HEK293 (cell line): Measurements from ENCODE around the gene PNLIPRP1.

ENCODE experiments used
- CTCF ChIA-PET: fragments of 350-600 bp; formaldehyde crosslinking; extraction: SDS; loops from one replicate; lab custom pipeline; 2021; ENCODE audit warnings: antibody characterized with exemption; lab: Yijun Ruan, JAX
- POLR2A ChIA-PET: fragments of 300-600 bp; formaldehyde crosslinking; extraction: SDS; loops from one replicate; lab custom pipeline; 2020; ENCODE audit warnings: antibody characterized with exemption, inconsistent platforms; lab: Yijun Ruan, JAX
- H3K27ac ChIP-seq: fragments of 200-500 bp; sonication (Bioruptor generic); 2 replicates; pipeline ENCODE4 v1.5.1; 2014; ENCODE audit warnings: low read depth, low read length, control low read depth, inconsistent platforms; ENCODE audit errors: extremely low read depth
- H3K36me3 ChIP-seq, 2 experiments: fragments of 200-500 bp in 1 of 2; sonication (Bioruptor generic) in 1 of 2; 1 replicate in 1 of 2; 2 replicates in 1 of 2; pipeline ENCODE4 v1.5.1; 2014 to 2017; ENCODE audit warnings: inconsistent platforms in 2 of 2, low read length in 2 of 2; ENCODE audit not compliant: control insufficient read depth in 2 of 2, insufficient read depth in 1 of 2
- H3K4me1 ChIP-seq: fragments of 200-500 bp; sonication (Bioruptor generic); 2 replicates; pipeline ENCODE4 v1.5.1; 2014; ENCODE audit warnings: mild to moderate bottlenecking, low read length, inconsistent platforms; ENCODE audit not compliant: control insufficient read depth, insufficient read depth
- H3K4me3 ChIP-seq: 2 replicates; pipeline ENCODE4 v1.5.1; 2011; ENCODE audit warnings: low read depth, mild to moderate bottlenecking, control low read depth, low read length, moderate library complexity
- H3K9me3 ChIP-seq: fragments of 200-500 bp; sonication (Bioruptor generic); 2 replicates; pipeline ENCODE4 v1.5.1; 2014; ENCODE audit warnings: low read depth, low read length, inconsistent platforms; ENCODE audit not compliant: control insufficient read depth, insufficient read depth
- BCL11B ChIP-seq: fragments of 450-650 bp; formaldehyde crosslinking; IDR thresholded peaks from 2 replicates; pipeline ENCODE4 v1.5.1; 2016; ENCODE audit warnings: low read depth, missing biosample characterization, missing genetic modification characterization
- GLI2 ChIP-seq: fragments of 450-650 bp; formaldehyde crosslinking; IDR thresholded peaks from 2 replicates; pipeline ENCODE4; 2017; ENCODE audit warnings: missing biosample characterization, missing genetic modification characterization, low read depth, borderline replicate concordance
- KLF9 ChIP-seq: fragments of 450-650 bp; formaldehyde crosslinking; IDR thresholded peaks from 2 replicates; pipeline ENCODE4 v1.5.1; 2016; ENCODE audit warnings: missing biosample characterization, missing genetic modification characterization, low read depth
- PRDM1 ChIP-seq: fragments of 450-650 bp; formaldehyde crosslinking; IDR thresholded peaks from 2 replicates; pipeline ENCODE4; 2016; ENCODE audit warnings: missing biosample characterization, missing genetic modification characterization
- PRDM10 ChIP-seq: fragments of 450-650 bp; formaldehyde crosslinking; IDR thresholded peaks from 2 replicates; pipeline ENCODE4 v1.5.1; 2016; ENCODE audit warnings: missing biosample characterization, missing genetic modification characterization
- REST ChIP-seq: fragments of 450-650 bp; formaldehyde crosslinking; IDR thresholded peaks from 2 replicates; pipeline ENCODE4 v1.5.1; 2016; ENCODE audit warnings: missing biosample characterization, missing genetic modification characterization
- ZNF112 ChIP-seq: fragments of 450-650 bp; formaldehyde crosslinking; IDR thresholded peaks from 2 replicates; pipeline ENCODE4 v1.5.0; 2017; ENCODE audit warnings: missing biosample characterization, missing genetic modification characterization
- ZNF2 ChIP-seq: fragments of 450-650 bp; formaldehyde crosslinking; IDR thresholded peaks from 2 replicates; pipeline ENCODE4 v1.5.1; 2016; ENCODE audit warnings: missing biosample characterization, missing genetic modification characterization
- ZNF202 ChIP-seq: fragments of 450-650 bp; formaldehyde crosslinking; IDR thresholded peaks from 2 replicates; pipeline ENCODE4 v1.5.1; 2016; ENCODE audit warnings: missing biosample characterization, missing genetic modification characterization, borderline replicate concordance
- ZNF366 ChIP-seq: fragments of 450-650 bp; formaldehyde crosslinking; conservative IDR thresholded peaks from 2 replicates; pipeline ENCODE4 v1.5.1; 2016; ENCODE audit warnings: missing biosample characterization, missing genetic modification characterization
- ZNF398 ChIP-seq: fragments of 450-650 bp; formaldehyde crosslinking; IDR thresholded peaks from 2 replicates; pipeline ENCODE4 v1.5.1; 2017; ENCODE audit warnings: missing biosample characterization, missing genetic modification characterization
- ZNF501 ChIP-seq: fragments of 450-650 bp; formaldehyde crosslinking; IDR thresholded peaks from 2 replicates; pipeline ENCODE4 v1.5.1; 2016; ENCODE audit warnings: missing biosample characterization, missing genetic modification characterization
- ZNF529 ChIP-seq: fragments of 450-650 bp; formaldehyde crosslinking; IDR thresholded peaks from 2 replicates; pipeline ENCODE4 v1.5.1; 2017; ENCODE audit warnings: missing genetic modification characterization, missing biosample characterization; ENCODE audit not compliant: insufficient replicate concordance
- ZNF530 ChIP-seq: fragments of 450-650 bp; formaldehyde crosslinking; IDR thresholded peaks from 2 replicates; pipeline ENCODE4 v1.5.1; 2016; ENCODE audit warnings: low read depth, missing biosample characterization, missing genetic modification characterization
- ZNF549 ChIP-seq: fragments of 450-650 bp; IDR thresholded peaks from 2 replicates; pipeline ENCODE4 v1.5.1; 2018; ENCODE audit warnings: missing biosample characterization, missing genetic modification characterization, mild to moderate bottlenecking, inconsistent platforms, moderate library complexity
- ZNF580 ChIP-seq: fragments of 450-650 bp; formaldehyde crosslinking; IDR thresholded peaks from 2 replicates; pipeline ENCODE4 v1.5.1; 2016; ENCODE audit warnings: missing biosample characterization, missing genetic modification characterization
- ZNF658 ChIP-seq: fragments of 450-650 bp; formaldehyde crosslinking; IDR thresholded peaks from 2 replicates; pipeline ENCODE4; 2016; ENCODE audit warnings: missing biosample characterization, missing genetic modification characterization
- ZSCAN30 ChIP-seq: fragments of 450-650 bp; IDR thresholded peaks from 2 replicates; pipeline ENCODE4 v1.5.1; 2018; ENCODE audit warnings: missing biosample characterization, mild to moderate bottlenecking, missing genetic modification characterization, moderate library complexity
- ZXDB ChIP-seq: fragments of 450-650 bp; formaldehyde crosslinking; IDR thresholded peaks from 2 replicates; pipeline ENCODE4 v1.5.1; 2016; ENCODE audit warnings: missing biosample characterization, missing genetic modification characterization

The PNLIPRP1 gene

DNA sequence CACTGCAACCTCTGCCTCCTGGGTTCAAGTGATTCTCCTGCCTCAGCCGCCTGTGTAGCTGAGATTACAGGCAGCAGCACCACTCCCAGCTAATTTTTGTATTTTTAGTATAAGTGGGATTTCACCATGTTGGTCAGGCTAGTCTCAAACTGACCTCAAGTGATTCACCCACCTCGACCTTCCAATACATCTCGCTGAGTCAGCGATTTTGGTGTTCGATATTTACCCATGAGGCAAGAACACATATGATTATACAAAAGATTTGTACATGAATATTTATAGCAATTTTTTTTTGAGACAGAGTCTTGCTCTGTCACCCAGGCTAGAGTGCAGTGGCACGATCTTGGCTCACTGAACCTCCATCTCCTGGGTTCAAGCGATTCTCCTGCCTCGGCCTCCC lies 25.2 kb upstream of the PNLIPRP1 start:
- Histone ChIP-seq H3K9me3 (no peaks in the 10 kb centered on the region), H3K4me3 (no peak overlapping the region), H3K4me1 (no peaks in the 10 kb centered on the region), H3K27ac (no peak overlapping the region), H3K36me3 (no peaks in the 10 kb centered on the region)
- ChIA-PET POLR2A (no interaction called here), CTCF (interaction anchor here (0.7 kb wide), 1 partner anchor 1593 kb away, joined by 3 read pairs; no protein-coding TSS in a partner anchor)
- TF ChIP-seq ZXDB (tag by site-specific recombination) (no peak), PRDM10 (tag by site-specific recombination) (no peak), GLI2 (tag by site-specific recombination) (no peak), ZNF549 (tag by site-specific recombination) (no peak), ZNF501 (tag by site-specific recombination) (no peak), BCL11B (tag by site-specific recombination) (no peak), KLF9 (tag by site-specific recombination) (no peak), ZNF580 (tag by site-specific recombination) (no peak), ZNF529 (no peak)

DNA sequence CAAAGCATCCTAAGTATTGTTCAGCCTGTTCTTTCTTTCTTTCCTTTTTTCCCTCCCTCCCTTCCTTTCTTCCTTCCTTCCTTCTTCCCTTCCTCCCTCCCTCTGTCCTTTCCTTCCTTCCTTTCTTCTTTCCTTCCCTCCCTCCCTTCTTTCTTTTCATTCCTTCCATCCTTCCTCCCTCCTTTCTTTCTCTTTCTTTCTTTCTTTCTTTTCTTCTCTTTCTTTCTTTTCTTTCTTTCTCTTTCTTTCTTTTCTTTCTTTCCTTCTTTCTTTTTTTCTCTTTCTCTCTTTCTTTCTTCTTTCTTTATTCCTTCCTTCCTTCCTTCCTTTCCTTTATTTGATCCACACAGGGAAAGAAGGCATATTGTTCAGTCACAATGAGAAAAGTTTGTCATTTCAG lies 23.8 kb upstream of the PNLIPRP1 start:
- TF ChIP-seq ZNF366 (tag by site-specific recombination) (peak; percentile 97), ZNF2 (tag by site-specific recombination) (no peak), PRDM1 (tag by site-specific recombination) (0 out of 2 replicates have a peak, but pooled peaks have one; percentile 25)
- CTCF ChIA-PET = no interaction called here
- H3K36me3 ChIP-seq = no peaks in the 10 kb centered on the region
- no peaks in the 10 kb centered on the region for H3K4me1 ChIP-seq
- no peak overlapping the region for H3K4me3 ChIP-seq
- POLR2A ChIA-PET = no interaction called here
- no peak overlapping the region for H3K27ac ChIP-seq
- no peaks in the 10 kb centered on the region for H3K9me3 ChIP-seq

GRCh38 chr10:116567335-116567734 lies 23.4 kb upstream of the PNLIPRP1 start:
- H3K27ac ChIP-seq = no peak overlapping the region
- H3K36me3 ChIP-seq = no peaks in the 10 kb centered on the region
- ChIA-PET POLR2A (no interaction called here), CTCF (interaction anchor here (0.6 kb wide), 1 partner anchor 323 kb away, joined by 3 read pairs; no protein-coding TSS in a partner anchor)
- no peaks in the 10 kb centered on the region for H3K4me1 ChIP-seq
- H3K4me3 ChIP-seq = no peak overlapping the region
- TF ChIP-seq ZNF366 (tag by site-specific recombination) (0 out of 2 replicates have a peak, but pooled peaks have one; percentile 4), ZSCAN30 (tag by site-specific recombination) (no peak)
- no peaks in the 10 kb centered on the region for H3K9me3 ChIP-seq

- Histone ChIP-seq H3K36me3 (no peaks in the 10 kb centered on the region), H3K9me3 (no peaks in the 10 kb centered on the region), H3K27ac (no peak overlapping the region), H3K4me3 (no peak overlapping the region), H3K4me1 (no peaks in the 10 kb centered on the region)
- ChIA-PET CTCF (interaction anchor here (0.6 kb wide), 1 partner anchor 538 kb away, joined by 4 read pairs; no protein-coding TSS in a partner anchor), POLR2A (no interaction called here)
- TF ChIP-seq ZNF112 (tag by site-specific recombination) (no peak), ZNF2 (tag by site-specific recombination) (no peak), REST (tag by site-specific recombination) (no peak), ZNF202 (tag by site-specific recombination) (no peak), ZNF398 (tag by site-specific recombination) (no peak), ZNF658 (no peak), ZNF530 (no peak)
These were observed 16.0 kb upstream of the PNLIPRP1 start for GRCh38 chr10:116574797-116575196.
